ENCODE results near the gene OCEL1.

DNA sequence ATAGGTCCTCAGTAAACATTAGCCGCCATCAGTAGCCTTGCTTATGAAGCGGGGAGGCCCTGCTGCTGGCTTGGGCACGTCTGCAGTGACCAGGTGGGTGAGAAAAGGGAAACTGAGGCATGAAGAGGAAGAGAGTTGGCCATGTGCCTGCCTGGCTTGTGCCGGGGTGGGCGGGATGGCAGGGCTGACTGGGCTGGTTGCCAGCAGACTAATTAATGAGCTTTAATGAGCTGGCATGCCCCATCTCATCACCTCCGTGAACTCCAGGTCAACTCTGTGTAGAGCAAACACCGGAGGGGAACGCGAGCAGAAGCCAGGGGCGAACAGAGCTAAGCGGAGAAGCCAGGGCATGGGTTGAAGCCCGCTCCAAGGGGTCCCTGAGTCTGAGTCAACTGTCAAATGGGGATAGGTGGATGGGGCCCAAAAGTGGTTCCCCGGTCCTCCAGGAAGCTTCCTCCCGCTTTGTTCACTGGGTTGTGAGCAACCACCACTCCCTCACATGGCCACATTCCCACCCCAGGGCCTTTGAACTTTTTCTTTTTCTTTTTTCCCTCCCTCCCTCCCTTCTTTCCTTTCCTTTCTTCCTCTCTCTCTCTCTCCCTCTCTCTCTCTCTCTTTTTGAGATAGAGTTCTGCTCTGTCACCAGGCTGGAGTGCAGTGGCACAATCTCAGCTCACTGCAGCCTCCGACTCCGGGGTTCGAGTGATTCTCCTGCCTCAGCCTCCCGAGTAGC is 11.0 kb downstream of the OCEL1 start:
- TF ChIP-seq POLR2A (IDR thresholded peaks at IDR 0.05), result no peak
- TF ChIP-seq, protein P1, sequence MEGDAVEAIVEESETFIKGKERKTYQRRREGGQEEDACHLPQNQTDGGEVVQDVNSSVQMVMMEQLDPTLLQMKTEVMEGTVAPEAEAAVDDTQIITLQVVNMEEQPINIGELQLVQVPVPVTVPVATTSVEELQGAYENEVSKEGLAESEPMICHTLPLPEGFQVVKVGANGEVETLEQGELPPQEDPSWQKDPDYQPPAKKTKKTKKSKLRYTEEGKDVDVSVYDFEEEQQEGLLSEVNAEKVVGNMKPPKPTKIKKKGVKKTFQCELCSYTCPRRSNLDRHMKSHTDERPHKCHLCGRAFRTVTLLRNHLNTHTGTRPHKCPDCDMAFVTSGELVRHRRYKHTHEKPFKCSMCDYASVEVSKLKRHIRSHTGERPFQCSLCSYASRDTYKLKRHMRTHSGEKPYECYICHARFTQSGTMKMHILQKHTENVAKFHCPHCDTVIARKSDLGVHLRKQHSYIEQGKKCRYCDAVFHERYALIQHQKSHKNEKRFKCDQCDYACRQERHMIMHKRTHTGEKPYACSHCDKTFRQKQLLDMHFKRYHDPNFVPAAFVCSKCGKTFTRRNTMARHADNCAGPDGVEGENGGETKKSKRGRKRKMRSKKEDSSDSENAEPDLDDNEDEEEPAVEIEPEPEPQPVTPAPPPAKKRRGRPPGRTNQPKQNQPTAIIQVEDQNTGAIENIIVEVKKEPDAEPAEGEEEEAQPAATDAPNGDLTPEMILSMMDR (IDR thresholded peaks at IDR 0.05), result no peak
